Pulmonary artery endothelial cell (primary cell): ENCODE data around the gene GRID1. TPM values are rescaled to one million over a fixed set of nuclear protein-coding genes. Genes with fewer than 3 reads are reported as not detected.
"Not testable (repeated sequence)": the region's sequence is repeated elsewhere in the genome, so short reads cannot be mapped to it uniquely, and the experiment has no call there.

Source experiments
- DNase-seq: peaks from one replicate; pipeline ENCODE4 v3.0.0-alpha.2; 2011; ENCODE audit warnings: low read depth, low spot score
- total RNA-seq: library from RNA; depleted of rRNA; stranded (reverse); fragments of >200 nt; gene quantifications from 2 replicates; pipeline ENCODE4 v1.2.3, GENCODE V29; 2014

GRID1 gene
- total RNA-seq, 1 donor from 2014 or later = not detected

DNA sequence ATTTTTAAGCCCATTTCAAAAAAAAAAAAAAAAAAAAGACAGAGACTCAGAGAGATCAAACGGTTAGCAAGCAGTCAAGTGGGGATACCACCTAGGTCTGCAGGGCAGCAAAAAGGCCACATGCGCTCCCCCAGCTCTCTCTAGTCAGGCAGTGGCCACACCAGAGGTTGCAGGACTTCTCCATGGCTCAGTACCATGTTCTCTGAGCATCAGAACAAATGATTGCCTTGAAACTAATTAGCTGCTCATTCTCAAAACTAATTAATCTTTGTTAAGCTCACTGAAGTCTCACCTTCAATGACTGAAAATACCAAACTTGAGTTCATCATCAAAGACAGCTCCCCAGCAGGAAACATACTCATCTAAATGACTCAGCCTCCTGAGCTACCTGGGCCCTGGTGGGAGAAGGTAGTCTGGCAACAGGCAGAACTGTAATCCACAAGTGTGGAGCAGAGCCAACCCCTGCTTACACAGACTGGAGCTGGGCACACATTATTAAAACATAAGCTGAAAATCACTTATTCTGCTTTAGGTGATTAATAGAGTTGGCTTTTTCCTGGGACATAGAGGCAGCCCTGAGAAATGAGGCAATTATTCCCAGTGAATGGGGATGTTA lies 319.6 kb downstream of the GRID1 start:
- DNase-seq = no peak

DNA sequence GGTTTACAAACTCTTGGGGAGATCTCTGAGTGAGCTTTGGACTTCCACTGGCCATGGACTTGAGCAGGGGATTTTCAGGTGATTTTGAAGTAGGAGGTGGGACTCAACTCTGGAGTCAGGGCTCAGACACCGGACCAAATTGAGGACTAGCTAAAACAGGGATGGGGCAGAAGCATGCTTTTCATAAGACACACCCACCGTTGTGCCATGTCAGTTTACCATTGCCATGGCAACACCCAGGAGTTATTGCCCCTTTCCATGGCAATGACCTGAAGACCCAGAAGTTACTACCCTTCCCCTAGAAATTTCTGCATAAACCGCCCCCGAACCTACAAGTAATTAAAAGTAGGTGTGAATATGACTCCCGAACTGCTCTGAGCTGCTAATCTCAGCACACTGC lies 320.7 kb downstream of the GRID1 start:
- DNase-seq = no peak

DNA sequence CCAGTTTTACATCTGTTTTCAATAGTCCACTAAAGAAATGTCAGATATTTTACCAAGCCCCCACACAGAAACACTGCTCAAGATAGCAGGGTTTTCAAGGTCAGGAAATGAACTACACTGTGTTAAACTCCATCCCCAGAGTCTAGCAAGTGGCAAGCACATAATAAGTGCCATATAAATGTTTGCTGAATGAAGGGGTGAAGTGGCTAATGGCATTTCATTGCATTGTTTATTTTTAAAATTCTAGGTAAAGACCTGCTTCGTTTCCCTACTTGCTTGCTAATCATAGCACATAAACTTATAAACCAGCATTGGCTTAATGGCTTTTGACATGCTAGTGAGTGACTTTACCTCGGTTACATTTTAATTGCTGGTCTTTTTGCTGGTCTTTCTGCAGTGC lies 322.6 kb downstream of the GRID1 start:
- DNase-seq = no peak

DNA sequence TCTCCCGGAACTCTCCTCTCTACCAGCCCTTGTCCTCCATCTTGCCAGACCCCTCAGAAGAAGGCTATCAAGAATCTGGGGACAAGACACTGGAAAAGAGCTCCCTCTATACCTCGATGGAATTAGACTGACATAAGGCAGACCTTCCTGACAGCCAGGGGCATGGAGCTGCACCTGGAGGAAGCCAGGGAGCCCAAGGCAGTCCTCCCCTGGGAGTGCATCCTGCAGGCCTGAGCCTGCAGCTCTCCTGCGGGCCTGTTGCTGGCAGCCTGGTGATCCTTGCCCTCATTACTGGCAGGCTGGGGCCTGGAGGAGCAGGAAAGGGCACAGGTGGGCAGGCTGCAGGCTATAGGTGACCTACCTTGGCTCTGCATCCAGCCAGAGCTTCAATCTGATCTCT lies 323.4 kb downstream of the GRID1 start:
- DNase-seq = no peak

DNA sequence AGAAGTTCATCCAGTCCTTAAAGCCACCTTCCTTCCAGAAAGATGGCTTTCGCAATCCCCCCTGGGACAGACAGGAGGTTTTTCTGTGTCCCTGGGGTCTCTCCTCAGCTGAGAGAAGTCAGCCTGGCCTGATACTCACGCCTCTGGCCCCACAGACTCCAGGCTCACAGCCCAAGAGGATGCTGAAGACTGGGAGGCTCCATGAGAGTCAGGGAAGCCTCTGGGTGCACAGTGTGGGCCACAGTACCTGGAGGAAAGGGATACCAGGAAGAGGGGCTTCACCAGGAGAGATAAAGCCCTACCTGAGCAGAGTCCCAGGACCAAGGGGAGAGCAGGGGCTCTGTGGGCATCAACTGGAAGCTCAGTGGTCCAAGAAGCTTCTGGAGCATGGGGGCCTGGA lies 324.4 kb downstream of the GRID1 start:
- DNase-seq = no peak

DNA sequence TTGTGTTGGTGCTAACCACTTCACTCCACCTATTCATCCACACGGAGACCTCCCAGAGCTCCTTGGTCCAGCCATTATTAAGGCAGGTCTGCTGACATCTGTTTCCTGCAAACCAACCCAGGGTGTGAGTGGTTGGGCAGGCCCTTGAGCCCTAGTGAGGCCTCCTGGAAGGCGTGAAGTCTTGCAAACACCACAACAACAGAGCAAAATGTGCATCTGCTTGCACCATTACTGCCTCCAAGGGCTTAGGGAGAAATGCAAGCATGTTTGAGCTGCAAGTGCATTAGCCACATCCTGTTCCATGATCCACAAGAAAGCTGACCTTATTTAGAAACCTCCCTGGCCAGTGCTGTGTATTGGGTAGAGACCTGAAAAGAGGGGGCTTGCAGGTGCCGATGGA lies 325.5 kb downstream of the GRID1 start:
- DNase-seq = no peak

DNA sequence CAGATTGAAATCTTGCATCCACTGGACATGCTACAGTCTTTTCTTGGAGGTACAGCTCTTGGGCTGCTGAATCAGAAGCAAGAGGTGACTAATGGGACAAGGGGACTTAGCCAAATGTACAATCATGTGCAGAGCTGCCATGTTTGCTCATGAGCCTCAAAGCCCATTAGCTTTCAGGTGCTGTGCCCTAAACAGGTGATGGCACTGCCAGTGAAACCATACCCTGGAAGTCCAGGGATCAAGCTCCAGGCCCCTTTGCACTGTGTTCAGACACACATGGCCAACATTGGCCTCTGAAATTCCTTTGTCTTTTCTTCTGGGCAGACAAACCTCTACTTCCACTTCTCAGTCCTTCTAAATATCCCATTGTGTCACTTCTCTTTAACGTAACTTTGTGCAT lies 328.2 kb downstream of the GRID1 start:
- no peak for DNase-seq

DNA sequence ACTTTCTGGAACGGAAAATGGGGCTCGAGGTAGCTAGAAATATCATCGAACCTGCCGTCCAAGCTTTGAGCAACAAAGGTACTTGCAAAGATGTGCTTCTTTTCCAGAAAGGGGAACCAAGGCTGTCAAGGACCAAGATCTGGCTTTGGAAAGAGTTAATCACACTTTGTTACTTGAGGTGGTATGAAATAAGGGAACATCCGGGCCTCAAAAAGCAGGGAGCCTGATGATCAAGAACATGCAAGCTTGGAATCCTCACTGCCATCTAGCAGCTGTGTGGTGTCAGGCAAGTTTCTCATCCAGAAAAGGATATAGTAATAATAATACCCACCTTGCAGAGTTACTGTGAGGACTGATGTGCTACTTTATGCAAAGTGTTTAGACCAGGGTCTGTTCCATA lies 329.5 kb downstream of the GRID1 start:
- DNase-seq = no peak

DNA sequence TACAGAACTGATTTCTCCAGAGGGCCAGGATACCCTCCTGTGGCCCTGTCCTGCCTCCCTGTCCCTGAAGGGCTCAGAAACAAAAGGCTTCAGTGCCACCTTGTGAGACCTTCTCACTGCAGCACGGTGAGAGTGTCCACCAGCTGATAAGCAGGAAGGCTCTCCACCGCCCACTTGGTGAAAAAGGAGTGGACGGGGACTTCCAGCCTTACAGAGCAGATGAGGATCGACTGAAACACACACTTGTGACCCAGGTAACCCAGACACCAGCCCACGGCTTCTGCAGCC lies 330.1 kb downstream of the GRID1 start:
- no peak for DNase-seq

DNA sequence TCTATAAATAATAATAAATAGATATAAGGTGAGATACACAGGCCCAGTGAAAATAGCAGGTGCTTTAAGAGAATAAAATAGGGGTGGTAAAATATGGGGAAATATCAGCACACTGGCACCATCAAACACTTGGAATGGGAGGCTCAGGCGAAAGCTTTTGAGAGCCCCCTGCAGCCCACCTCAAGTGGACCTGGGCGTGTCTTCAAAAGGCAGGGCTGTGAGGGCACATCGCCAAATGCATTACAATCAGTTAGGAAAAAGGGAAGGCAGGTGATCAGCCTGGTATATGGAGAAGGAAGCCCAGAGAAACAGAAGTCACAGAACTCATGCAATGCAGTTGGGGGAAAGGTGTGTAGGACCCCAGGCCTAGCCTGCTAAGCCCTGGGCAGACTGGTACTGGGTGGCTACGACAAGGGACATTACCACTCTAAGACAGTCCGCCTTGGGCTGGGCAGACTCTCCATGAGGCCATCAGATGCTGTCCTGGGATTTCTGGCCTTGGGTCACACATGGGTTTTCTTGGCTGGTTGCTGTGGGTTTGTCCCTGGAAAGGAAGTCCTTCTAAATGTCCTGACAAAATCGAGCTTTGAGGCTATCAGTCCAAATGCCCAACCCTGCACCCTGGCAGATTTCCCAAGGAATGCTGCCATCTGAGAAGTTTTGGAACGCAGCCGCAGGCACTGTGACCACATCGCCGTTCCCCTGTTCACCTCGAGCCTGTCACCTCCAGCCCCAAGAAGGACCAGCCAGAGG lies 330.6 kb downstream of the GRID1 start:
- no peak for DNase-seq

DNA sequence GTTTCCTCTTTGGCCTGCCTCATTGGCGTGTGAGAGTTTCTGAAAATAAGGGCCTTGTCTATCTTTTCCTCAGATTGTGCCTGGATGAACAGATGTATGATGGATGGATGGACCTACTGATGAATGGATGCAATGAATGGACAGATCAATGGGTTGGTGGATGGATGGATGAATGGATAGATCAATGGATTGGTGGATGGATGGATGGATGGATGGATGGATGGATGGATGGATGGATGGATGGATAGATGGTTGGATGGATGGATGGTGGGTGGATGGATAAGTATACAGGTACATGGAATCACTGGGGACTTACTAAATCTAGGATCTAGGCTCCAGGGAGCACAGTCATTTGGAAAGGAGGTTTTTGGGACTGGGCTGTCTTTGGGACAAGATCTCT lies 331.9 kb downstream of the GRID1 start:
- DNase-seq = no peak

DNA sequence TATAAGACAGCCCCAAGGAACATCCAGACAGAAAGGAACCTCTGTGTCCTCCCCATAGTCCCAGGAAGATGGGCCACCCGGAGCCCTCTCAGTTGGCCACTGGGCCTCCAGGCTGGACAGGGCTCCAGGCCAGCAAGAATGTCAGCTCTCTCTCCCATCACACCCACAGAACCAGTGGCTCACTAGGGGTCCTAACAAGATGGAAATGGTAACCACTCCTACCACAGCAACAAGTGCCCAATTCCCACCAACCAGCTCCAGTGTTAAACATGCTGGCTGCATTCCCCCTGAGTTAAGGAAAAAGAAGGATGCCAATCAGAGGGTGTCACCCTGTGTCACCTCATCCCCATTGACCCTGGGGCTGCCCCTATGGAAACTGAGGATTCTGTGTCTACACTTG lies 333.0 kb downstream of the GRID1 start:
- DNase-seq = no peak

DNA sequence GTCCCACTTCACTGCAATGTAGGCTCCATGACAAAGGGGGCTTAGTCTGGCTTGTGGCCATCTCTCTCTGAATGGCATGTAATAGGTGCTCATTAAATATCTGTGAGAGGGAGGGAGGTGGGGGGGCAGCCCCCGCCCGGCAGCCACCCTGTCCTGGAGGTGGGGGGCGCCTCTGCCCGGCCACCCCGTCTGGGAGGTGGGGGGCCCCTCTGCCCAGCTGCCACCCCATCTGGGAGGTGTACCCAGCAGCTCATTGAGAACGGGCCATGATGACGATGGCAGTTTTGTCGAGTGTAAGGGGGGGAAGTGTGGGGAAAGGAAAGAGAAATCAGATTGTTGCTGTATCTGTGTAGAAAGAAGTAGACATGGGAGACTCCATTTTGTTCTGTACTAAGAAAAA lies 334.5 kb downstream of the GRID1 start:
- not testable (repeated sequence) for DNase-seq

DNA sequence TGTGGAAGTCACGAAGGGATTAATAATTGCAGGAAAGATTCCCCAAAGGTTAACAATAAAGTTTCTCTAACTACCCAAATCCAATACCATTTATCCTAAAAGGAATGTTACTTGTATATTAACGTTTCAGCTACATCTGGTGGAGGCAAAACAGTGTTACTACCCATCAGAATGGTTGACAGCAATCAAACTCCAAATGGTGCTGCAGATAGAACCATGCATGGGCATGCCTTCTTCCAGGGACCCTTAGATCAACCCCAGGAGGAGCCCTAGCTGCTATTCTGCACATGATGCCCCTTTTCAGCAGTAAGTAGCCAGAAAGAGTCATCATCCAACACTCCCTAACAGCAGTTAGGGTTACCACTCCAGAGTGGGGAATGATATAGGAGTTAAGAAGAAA lies 336.3 kb downstream of the GRID1 start:
- DNase-seq = no peak

DNA sequence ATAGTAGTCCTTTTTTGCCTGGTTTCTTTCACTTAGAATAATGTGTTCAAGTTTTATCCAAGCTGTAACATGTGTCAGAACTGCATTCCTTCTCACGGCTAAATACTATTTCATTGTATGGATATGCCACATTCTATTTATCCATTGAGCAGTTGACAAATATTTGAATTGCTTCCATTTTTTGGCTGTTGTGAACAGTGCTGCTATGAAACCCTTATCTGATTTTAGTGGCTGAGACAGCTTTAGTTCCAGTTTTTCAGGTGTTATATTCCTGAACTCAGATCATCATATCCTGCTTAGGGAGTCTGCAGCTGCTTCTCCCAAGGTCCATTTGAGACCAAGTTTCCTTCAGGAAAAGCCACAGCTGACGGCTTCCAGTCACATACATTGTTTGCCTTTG lies 339.2 kb downstream of the GRID1 start:
- DNase-seq = no peak

DNA sequence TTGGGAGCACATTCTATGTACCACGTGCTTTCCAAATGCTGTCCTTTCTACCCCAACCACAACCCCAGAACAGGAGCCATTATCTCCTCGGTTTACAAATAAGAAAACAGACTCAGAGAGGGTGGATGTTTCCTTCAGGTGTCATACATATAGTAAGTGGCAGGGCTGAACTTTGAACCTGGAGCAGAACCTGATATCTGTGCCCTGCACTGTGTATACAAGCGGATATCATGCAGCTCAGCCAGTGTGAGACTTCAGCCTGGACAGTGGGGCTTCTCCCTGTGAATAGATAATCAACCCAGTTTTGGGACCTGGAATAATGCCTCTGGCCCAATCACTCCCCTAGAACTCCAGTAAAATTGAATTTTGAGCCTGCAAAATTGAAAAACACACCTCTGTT lies 341.1 kb downstream of the GRID1 start:
- DNase-seq = no peak

DNA sequence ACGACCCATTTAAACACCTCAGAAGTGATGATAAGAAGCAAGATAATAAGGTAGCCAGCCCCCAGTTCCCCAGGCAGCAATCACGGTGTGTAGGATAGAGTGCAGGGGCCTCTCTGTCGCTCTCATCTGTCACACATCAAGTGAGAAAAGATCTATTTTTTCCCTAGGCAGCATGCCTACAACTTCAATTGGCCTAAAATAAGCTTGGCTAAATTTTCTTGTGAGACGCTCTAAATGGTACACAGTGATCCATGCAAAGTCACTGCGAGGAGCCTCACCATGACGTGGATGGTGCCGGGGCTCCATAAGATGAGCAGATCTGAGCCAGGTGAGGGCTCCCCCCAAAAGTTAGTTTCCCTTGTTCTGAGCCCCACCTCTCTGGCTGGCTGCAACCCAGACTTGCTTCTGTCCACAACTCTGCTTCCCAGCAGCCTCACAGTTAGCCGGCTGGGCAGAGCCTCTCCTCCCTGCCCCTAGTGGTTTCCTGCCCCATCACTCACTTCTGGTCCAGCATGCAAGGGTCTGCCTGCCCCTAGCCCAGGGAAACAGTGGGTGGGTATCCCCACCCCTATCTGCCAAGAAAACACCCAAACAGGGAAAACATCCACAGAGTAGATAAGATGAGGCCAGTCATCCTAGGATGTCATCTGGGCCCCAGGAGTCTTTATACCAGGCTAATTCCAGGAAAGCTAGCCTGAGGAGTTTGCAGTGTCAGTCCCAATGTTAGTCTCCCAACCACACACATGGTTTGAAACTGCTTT lies 342.1 kb downstream of the GRID1 start:
- DNase-seq = no peak

DNA sequence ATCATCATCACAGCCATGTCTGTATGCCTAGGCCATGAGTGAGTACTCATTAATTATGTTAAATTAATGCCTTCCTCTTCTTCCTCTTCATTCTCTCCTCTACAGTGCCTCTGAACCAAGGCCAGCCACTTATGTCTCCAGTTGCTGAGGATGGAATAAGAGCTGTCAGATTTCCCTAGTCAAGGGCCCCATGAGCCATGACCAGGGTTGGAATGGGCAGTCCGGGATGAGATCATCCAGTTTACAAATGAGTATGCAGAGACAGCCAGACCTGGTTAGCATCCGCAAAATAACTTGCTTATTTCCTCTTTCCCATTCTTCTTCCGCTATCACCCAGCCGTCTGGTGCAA lies 342.7 kb downstream of the GRID1 start:
- no peak for DNase-seq

DNA sequence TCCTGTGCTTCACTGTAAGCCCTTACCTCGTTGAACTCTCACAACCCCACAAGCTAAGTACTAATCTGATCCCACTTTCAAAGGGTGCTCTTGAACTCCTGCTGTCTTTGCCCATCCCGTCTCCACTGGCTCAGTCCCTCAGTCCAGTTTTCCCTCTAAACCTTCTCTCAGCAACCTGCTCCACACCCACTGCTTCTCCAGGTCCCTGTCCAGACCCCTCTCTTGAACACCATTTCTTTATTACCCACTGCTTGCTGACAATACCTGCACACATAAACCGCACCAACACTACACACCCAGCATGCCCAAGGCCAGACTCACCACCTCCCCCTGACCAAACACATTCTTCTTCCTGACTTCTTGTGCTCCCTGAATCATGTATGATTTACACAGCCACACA lies 343.3 kb downstream of the GRID1 start:
- DNase-seq = no peak

DNA sequence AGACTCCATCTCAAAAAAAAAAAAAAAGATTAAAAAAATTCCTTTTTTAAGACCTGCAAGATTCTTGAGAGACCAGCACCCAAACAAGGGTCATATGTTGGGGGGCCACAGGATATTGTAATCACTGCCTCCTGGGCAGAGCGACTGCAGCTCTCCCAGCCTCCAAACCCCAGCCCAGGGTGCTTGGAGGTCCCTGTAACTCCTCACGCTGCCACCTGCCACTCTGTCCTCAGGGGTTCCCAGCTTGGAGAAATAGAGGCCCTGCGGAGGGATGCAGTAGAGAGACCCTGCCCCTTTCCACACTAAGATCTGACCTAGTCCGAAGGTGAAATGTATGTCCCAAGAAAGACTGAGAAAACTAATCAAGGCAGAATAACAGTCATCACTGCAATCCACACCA lies 343.7 kb downstream of the GRID1 start:
- DNase-seq = no peak

DNA sequence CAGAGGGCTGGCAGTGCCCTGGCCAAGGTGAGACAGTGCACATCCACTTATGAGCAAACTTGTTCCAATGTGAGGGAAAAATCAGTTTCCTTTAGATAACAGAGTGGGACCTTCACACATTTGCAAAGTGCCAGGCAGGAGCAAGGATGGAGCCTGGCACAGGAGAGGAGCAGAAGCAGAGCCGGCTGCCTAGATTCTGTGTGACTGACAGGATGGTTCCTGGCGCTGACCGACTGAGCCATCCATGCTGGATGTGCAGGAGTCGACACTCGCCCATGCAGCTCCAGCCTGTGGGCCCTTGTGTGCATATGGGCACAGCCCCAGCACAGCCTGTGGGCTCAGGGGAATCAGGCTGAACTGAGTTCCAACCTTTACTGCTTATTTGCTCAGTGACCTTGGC lies 346.5 kb downstream of the GRID1 start:
- no peak for DNase-seq

DNA sequence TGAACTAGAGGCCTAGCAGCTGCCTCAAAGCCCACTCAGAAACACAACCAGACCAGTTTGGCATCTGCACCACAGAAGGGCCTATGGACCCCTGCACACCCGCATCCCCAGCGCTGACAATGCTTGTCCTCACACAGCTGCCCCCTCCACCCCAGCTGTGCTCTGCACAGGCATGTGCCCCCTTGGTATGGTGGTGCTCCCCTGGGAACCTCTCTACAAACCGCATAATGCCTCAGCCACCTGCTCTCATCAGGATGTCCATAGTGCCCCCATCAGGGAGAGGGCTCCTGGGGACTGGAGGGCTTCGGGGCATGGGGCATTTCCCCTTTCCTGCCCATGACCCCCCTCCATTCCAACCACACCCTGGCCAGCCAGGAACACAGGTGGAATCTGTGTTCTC lies 347.5 kb downstream of the GRID1 start:
- DNase-seq = no peak

DNA sequence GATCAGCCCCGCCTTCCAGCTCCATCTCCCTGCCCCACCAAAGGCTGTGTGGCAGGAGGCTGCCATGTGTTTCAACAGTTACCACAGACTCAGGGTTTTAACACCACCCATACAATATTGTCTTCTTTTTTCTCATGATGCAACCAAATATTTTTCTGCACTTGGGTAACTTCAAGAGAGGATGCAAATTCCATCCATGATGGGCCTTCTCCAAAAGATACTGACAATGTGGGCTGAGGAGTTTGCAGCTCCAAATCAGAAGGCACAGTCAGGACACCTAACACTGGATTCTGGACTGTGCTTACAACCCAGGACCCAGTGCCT lies 347.9 kb downstream of the GRID1 start:
- DNase-seq = no peak
